ENCODE results near the gene ZNF670.
"Not testable (repeated sequence)": the region's sequence is repeated elsewhere in the genome, so short reads cannot be mapped to it uniquely, and the experiment has no call there.

ZNF670 gene

DNA sequence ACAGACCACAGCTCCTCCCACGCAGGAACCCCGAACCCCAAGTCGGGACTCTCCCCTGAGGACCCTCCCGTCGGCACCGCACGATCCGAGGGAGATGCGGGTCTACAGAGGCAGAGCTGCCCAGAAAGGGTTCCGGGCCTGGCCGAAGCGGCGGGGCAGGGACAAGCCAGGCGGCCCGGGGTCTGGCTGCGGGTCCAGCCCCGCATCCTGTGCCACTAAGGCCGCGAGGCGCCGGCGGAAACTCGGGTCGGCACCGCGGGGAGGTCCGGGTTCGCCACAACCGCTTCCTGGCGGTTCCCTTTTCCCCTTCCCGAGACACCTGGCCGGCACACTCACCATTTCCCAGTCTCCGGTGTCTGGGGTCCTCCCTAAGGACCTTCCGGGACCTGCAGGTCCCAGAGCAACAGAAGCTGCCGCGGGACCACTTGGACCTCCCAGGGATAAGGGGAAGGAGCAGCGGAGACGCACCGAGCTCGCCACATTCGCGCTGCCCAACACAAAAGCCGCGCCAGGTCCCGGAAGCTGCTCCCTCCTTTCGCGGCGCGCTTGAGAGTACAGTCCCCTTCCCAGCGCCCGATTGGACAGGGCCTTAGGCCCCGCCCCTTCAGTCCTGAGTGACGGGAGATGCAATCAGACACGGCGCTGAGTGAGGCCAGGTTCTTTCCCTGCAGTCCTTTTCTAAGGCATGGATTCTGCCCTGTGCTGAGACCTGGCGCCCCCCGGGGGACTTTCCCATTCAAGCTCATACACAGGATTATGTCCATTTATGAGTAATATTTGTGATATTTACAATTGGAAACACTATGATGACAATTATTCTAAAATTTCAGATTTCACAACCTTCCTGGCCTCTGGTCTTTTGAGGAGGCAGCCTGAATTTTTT is at the start of gene ZNF670:
Gene ZNF670 (minus strand): TSS at position 554 of the 883 bp plus-strand sequence. CDS start 215 bp downstream, at position 339.
- peak; percentile 79 for DNase-seq (ENCODE audit: low read depth)

GRCh38 chr1:247127519-247128282 is 49.1 kb upstream of the ZNF670 start:
- DNase-seq (ENCODE audit: low read depth) = not testable (repeated sequence)

- not testable (repeated sequence) for DNase-seq (ENCODE audit: low read depth)
Measured at GRCh38 chr1:247126601-247127000, 48.0 kb upstream of the ZNF670 start.

DNA sequence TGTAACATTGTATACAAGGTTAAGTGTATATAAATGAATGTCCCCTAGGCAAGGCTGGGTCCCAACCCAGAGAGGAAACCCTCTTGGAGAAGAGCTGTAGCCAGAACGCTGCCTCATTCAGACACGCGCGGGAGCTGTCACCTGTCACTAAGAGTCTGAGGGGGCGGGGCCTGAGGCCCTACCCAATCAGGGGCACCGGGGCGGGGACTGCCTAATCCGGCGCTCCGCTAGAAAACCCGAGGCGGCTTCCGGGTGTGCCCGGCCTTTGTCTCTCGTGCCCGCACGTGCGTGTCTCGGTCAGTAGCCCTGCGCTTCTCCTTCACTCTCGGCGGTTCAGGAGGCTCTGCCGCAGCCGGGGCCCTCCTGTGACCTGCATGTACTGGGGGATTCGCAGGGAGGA is 47.6 kb upstream of the ZNF670 start:
- DNase-seq (ENCODE audit: low read depth) = not testable (repeated sequence)

- no peak for DNase-seq (ENCODE audit: low read depth)
Measured at GRCh38 chr1:247121382-247121781, 42.8 kb upstream of the ZNF670 start.

- DNase-seq (ENCODE audit: low read depth) = not testable (repeated sequence)
Measured at GRCh38 chr1:247120408-247120668, 41.7 kb upstream of the ZNF670 start.

DNA sequence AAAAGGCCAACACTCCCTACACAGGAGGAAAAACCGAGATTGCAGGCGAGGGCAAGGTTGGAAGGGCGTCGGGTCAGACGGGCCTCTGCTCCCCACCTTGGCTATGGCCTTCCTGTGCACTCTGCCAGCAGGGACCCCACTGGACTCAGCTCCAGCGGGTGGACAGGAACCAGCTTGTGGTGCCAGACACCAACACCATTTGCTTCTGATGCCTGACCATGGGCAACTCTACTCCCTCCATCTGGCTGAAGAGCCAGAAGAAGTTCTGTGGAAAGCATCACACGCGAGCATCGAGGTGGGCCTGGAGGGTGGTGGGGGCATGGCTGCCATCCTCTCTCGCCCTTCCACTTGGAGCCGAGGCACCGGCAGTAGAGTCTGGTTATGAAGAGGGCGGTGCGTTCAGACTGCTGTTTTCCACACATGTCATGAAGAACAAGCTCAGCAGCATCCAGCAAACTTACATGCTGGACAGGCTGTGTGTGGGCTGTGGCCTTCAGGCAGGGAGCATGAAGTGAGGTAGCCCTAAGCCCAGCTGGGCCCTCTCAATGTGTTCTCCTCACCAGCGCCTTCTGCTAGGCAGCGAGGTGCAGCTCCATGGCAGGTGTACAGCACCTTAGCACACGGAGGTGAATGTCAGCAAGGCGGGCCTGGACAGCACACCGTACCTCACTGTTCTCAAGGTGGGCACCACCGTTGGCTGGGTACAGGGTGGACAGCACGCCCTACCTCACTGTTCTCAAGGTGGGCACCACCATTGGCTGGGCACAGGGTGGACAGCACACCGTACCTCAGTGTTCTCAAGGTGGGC is 41.2 kb upstream of the ZNF670 start:
- DNase-seq (ENCODE audit: low read depth) = no peak

DNA sequence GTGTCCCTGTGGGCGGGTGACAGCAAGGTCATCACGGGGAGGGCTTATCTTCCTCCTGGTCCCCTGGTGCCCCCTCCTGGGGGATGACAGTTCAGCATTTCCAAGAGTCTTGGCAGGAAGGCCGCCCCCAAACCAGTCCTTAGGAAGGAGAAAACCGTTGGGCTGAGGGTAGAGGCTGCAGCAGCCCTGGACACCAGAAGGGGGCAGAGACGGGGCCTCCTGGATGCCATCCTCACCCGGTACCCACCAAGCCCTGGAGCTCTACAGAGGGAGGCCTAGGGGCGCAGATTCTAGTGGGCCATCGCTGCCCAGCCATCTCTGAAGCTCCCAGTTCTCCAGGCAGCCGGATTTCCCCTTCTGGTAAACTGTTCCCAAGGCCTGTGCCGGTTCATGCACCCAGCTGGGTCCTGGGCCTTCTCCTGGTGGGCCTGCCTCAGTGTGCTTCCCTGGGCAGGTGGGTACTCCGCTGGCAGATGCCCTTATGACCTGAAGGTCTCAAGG is 40.4 kb upstream of the ZNF670 start:
- no peak for DNase-seq (ENCODE audit: low read depth)

DNA sequence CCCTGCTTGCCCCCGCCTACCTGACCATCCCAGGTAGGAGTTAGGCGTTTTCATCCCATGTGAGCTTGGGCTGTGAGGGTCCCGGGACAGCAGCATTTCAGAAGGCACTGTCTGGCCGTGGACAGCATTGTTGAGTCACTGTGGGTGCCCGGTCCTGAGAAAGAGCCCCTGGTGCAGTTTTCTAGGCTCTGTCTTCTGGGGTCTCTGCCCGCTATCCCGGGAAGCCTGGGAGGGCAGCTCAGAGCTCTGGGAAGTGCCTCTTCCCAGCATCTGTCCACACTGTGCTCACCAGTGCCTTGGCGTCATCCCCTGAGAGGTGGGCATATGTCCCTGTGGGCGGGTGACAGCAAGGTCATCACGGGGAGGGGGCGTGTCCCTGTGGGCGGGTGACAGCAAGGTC is 36.9 kb upstream of the ZNF670 start:
- no peak for DNase-seq (ENCODE audit: low read depth)

GRCh38 chr1:247115141-247115510 is 36.5 kb upstream of the ZNF670 start:
- no peak for DNase-seq (ENCODE audit: low read depth)

- DNase-seq (ENCODE audit: low read depth) = no peak
Measured at GRCh38 chr1:247114351-247115140, 35.9 kb upstream of the ZNF670 start.

- no peak for DNase-seq (ENCODE audit: low read depth)
Measured at GRCh38 chr1:247113733-247114271, 35.2 kb upstream of the ZNF670 start.

GRCh38 chr1:247113094-247113497 is 34.5 kb upstream of the ZNF670 start:
- DNase-seq (ENCODE audit: low read depth) = no peak

- DNase-seq (ENCODE audit: low read depth) = no peak
Measured at GRCh38 chr1:247112479-247112781, 33.8 kb upstream of the ZNF670 start.

DNA sequence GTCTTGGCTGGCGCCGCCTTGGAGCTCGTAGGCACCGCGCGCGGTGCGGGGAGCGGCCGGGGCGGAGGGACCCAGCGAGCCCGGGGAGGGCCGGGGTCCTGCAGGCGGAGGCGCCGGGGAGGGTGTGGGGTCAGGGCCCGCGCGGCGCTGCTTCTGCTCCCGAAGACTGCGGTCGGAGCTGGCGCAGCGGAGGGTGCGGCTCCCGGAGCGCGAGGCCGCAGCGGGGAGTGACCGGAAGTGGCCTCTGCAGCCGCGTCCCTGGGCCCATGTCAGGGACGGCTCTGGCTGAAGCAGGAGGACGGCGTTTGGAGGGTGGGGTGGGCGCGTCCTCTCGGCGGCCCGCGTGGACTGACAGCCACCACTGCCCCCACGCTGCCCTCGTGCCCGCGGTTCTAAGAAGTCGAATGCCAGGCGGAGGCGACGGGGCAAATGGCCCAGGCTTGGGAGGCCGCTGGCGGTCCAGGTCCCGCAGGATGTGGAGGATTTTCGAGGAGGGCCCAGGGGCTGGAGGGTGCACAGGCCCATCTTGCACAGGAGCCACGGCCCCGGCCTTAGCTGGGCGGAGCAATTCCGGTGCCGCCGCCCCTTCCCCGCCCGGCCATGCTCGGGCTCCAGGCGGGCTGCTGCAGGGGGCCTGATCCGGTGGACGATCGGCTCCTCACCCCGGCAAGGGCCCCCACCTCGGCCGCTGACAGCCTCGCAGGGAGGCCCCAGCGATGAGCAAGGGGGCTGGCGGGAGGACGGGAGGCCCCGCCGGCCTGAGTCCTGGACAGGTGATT is 33.3 kb upstream of the ZNF670 start:
- no peak for DNase-seq (ENCODE audit: low read depth)

- DNase-seq (ENCODE audit: low read depth) = no peak
Measured at GRCh38 chr1:247111259-247111699, 32.7 kb upstream of the ZNF670 start.

- DNase-seq (ENCODE audit: low read depth) = no peak
Measured at GRCh38 chr1:247110627-247111258, 32.1 kb upstream of the ZNF670 start.

DNA sequence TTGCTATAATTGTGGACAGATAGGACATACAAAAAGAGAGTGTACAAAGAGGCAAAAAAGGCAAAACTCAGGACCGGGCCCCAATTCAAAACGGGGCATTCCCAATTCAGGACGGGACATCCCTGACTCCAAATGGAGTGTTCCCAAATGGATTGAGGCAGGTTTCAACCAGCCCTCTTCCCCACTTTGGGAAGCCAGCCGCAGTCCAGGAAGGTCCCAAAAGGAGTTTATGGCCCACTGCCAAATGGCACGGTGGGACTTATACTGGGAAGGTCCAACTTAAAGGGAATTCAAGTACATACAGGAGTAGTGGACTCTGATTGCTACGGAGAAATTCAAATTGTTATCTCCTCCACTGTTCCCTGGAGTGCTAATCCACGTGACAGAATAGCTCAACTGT is 29.1 kb upstream of the ZNF670 start:
- no peak for DNase-seq (ENCODE audit: low read depth)

DNA sequence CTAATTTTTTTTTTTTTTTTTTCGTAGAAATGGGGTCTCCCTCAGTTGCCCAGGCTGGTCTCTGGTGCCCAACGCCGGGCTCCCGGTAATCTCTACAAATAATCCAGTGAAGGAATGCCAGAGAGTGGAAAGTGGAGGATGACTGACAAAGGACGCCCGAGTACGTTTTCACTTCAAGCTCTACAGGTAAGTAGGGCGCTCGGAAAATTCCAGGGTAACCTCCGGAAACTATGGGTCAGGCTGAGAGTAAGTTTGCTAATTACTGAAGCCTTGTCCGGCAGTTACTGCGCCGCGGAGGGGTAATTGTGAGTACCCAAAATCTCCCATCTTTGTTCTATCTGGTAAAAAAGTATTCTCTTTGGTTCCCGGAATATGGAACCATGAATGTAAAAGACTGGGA is 27.4 kb upstream of the ZNF670 start:
- DNase-seq (ENCODE audit: low read depth) = no peak

DNA sequence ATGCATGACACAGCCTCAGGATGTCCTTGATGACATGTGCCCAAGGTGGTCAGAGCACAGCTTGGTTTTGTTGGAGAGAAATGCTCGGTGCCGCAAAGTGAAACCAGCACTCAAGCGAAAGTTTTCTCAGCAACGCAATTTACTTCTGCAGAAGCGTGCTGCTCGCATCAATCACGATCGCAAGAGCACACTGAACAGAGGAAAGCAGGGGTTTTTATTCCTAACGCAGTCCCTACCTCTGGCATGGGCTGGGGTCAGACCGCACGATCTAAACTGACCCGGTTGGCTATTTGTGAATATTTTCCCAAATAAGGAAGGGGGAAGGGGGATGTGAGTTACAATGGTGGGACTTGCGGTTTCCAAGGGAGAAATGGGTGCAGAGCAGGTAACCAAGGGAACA is 26.4 kb upstream of the ZNF670 start:
- DNase-seq (ENCODE audit: low read depth) = no peak
